Testis (tissue), 2 donors: ENCODE data around the gene RPP30.

Experiments
- CTCF ChIP-seq, 3 experiments: fragments of 450-650 bp in 2 of 3; fragments of 200-600 bp in 1 of 3; sonication (generic) in 1 of 3; IDR thresholded peaks; one replicate each; pipeline ENCODE4 v1.5.1; 2016 to 2019; ENCODE audit warnings: antibody characterized with exemption in 3 of 3, mild to moderate bottlenecking in 2 of 3, moderate library complexity in 1 of 3
- POLR2A ChIP-seq: fragments of 450-650 bp; IDR thresholded peaks from one replicate; pipeline ENCODE4 v1.6.1; 2017; ENCODE audit warnings: antibody characterized with exemption, mild to moderate bottlenecking, moderate library complexity

- TF ChIP-seq CTCF (IDR thresholded peaks at IDR 0.05) (no peak), POLR2A (no peak)
These were observed 860 bp downstream of the RPP30 start for GRCh38 chr10:90872648-90873020.
